ENCODE results near the gene UBB. TPM values are rescaled to one million over a fixed set of nuclear protein-coding genes. Genes with fewer than 3 reads are reported as not detected.
"Not testable (repeated sequence)": the region's sequence is repeated elsewhere in the genome, so short reads cannot be mapped to it uniquely, and the experiment has no call there.

UBB gene
- total RNA-seq, 1 experiment from 2014 or later: 1,900 TPM

GRCh38 chr17:16398270-16399267 is 17.7 kb downstream of the UBB start:
- no TSS peak for BruUV-seq (replicated peaks)
- Mint-ChIP-seq H3K36me3 (ENCODE audit: insufficient read depth, unreplicated experiment) (no peaks in the 10 kb centered on the region), H3K27ac (ENCODE audit: unreplicated experiment) (no peak overlapping the region), H3K4me1 (ENCODE audit: low read depth, unreplicated experiment) (peaks cover 31% of the 10 kb centered on the region), H3K9me3 (ENCODE audit: unreplicated experiment) (no peaks in the 10 kb centered on the region), H3K27me3 (ENCODE audit: insufficient read depth, unreplicated experiment) (no peaks in the 10 kb centered on the region), H3K4me3 (ENCODE audit: unreplicated experiment) (no peak overlapping the region)
- no peak for TF ChIP-seq CTCF (IDR thresholded peaks at IDR 0.05; ENCODE audit: insufficient read depth in 1 of 2, low read depth in 1 of 2, low read length in 1 of 2, severe bottlenecking in 1 of 2, unreplicated experiment in 1 of 2)
- ChIA-PET CTCF (no interaction called here), POLR2A (no interaction called here)
- no peaks in the 10 kb centered on the region for H3K27me3 ChIP-seq (replicated peaks; ENCODE audit: control insufficient read depth, insufficient read depth, low read length)
- peaks cover 11% of the 10 kb centered on the region; the same call in 1 of the 2 replicates for H3K4me1 ChIP-seq
- no peak overlapping the region for H3K4me3 ChIP-seq (ENCODE audit: low read depth, low read length)
- H3K9me3 ChIP-seq: no peaks in the 10 kb centered on the region
- H3K36me3 ChIP-seq (ENCODE audit: control insufficient read depth, insufficient read depth, low read length): no peaks in the 10 kb centered on the region
- intact Hi-C loops (cut with micrococcal nuclease; ENCODE audit: unreplicated experiment): no loop called here
- DNase-seq: no peak

GRCh38 chr17:16403847-16404246 is 23.0 kb downstream of the UBB start:
- DNase-seq; H3K4me3 ChIP-seq (ENCODE audit: low read depth, low read length); H3K27ac Mint-ChIP-seq (ENCODE audit: unreplicated experiment); POLR2A ChIA-PET; H3K27me3 Mint-ChIP-seq (ENCODE audit: insufficient read depth, unreplicated experiment); H3K9me3 Mint-ChIP-seq (ENCODE audit: unreplicated experiment); intact Hi-C loops (cut with micrococcal nuclease; ENCODE audit: unreplicated experiment); H3K27me3 ChIP-seq (replicated peaks; ENCODE audit: control insufficient read depth, insufficient read depth, low read length); H3K9me3 ChIP-seq; H3K36me3 Mint-ChIP-seq (ENCODE audit: insufficient read depth, unreplicated experiment); BruUV-seq (replicated peaks); CTCF ChIA-PET; H3K4me1 ChIP-seq; H3K4me3 Mint-ChIP-seq (ENCODE audit: unreplicated experiment); H3K36me3 ChIP-seq (ENCODE audit: control insufficient read depth, insufficient read depth, low read length): not testable (repeated sequence)
- peaks cover 20% of the 10 kb centered on the region for H3K4me1 Mint-ChIP-seq (ENCODE audit: low read depth, unreplicated experiment)

- no peaks in the 10 kb centered on the region for H3K27me3 Mint-ChIP-seq (ENCODE audit: insufficient read depth, unreplicated experiment)
- H3K9me3 Mint-ChIP-seq (ENCODE audit: unreplicated experiment): no peaks in the 10 kb centered on the region
- peak overlapping the region; percentile 71 for H3K4me3 Mint-ChIP-seq (ENCODE audit: unreplicated experiment)
- TF ChIP-seq CTCF (IDR thresholded peaks at IDR 0.05; ENCODE audit: insufficient read depth in 1 of 2, low read depth in 1 of 2, low read length in 1 of 2, severe bottlenecking in 1 of 2, unreplicated experiment in 1 of 2): peak in 1 of 2 experiments; percentile 14
- ChIA-PET POLR2A (interaction anchor here (0.5 to 0.9 kb wide), 2 partner anchors 21 to 32 kb away, joined by 3 read pairs; no protein-coding TSS in a partner anchor), CTCF (interaction anchor here (0.6 kb wide), 1 partner anchor 896 kb away, joined by 7 read pairs; no protein-coding TSS in a partner anchor)
- peaks cover 13% of the 10 kb centered on the region for H3K4me1 Mint-ChIP-seq (ENCODE audit: low read depth, unreplicated experiment)
- no peaks in the 10 kb centered on the region for H3K4me1 ChIP-seq
- peak; percentile 52 to 64 for DNase-seq
- H3K27ac Mint-ChIP-seq (ENCODE audit: unreplicated experiment): no peak overlapping the region
- no peaks in the 10 kb centered on the region for H3K27me3 ChIP-seq (replicated peaks; ENCODE audit: control insufficient read depth, insufficient read depth, low read length)
- peak overlapping the region; percentile 62 for H3K4me3 ChIP-seq (ENCODE audit: low read depth, low read length)
- no TSS peak for BruUV-seq (replicated peaks)
- H3K36me3 Mint-ChIP-seq (ENCODE audit: insufficient read depth, unreplicated experiment): no peaks in the 10 kb centered on the region
- no peaks in the 10 kb centered on the region for H3K36me3 ChIP-seq (ENCODE audit: control insufficient read depth, insufficient read depth, low read length)
- no peaks in the 10 kb centered on the region for H3K9me3 ChIP-seq
- intact Hi-C loops (cut with micrococcal nuclease; ENCODE audit: unreplicated experiment): no loop called here
Observed at GRCh38 chr17:16406742-16407674, 26.1 kb downstream of the UBB start.
